IPS-18a (cell line): ENCODE results near the gene ST6GALNAC6.

Experiments
- H3K27ac ChIP-seq: one replicate; pipeline ENCODE4 v1.5.1; 2013; ENCODE audit warnings: low read length
- H3K27me3 ChIP-seq: one replicate; pipeline ENCODE4 v1.6.1; 2013; ENCODE audit warnings: mild to moderate bottlenecking, low read length; ENCODE audit not compliant: control insufficient read depth, insufficient read depth
- H3K36me3 ChIP-seq: one replicate; pipeline ENCODE4 v1.6.1; 2013; ENCODE audit warnings: low read depth, low read length; ENCODE audit not compliant: control insufficient read depth
- H3K4me1 ChIP-seq: one replicate; pipeline ENCODE4 v1.6.1; 2013; ENCODE audit warnings: low read depth, low read length; ENCODE audit not compliant: control insufficient read depth
- H3K4me3 ChIP-seq: one replicate; pipeline ENCODE4 v1.5.1; 2013; ENCODE audit warnings: low read length
- H3K9ac ChIP-seq: one replicate; pipeline ENCODE4 v1.6.1; 2013; ENCODE audit warnings: mild to moderate bottlenecking, low read length, moderate library complexity
- H3K9me3 ChIP-seq: one replicate; pipeline ENCODE4 v1.6.1; 2013; ENCODE audit warnings: low read depth, low read length; ENCODE audit not compliant: control insufficient read depth

Gene ST6GALNAC6

DNA sequence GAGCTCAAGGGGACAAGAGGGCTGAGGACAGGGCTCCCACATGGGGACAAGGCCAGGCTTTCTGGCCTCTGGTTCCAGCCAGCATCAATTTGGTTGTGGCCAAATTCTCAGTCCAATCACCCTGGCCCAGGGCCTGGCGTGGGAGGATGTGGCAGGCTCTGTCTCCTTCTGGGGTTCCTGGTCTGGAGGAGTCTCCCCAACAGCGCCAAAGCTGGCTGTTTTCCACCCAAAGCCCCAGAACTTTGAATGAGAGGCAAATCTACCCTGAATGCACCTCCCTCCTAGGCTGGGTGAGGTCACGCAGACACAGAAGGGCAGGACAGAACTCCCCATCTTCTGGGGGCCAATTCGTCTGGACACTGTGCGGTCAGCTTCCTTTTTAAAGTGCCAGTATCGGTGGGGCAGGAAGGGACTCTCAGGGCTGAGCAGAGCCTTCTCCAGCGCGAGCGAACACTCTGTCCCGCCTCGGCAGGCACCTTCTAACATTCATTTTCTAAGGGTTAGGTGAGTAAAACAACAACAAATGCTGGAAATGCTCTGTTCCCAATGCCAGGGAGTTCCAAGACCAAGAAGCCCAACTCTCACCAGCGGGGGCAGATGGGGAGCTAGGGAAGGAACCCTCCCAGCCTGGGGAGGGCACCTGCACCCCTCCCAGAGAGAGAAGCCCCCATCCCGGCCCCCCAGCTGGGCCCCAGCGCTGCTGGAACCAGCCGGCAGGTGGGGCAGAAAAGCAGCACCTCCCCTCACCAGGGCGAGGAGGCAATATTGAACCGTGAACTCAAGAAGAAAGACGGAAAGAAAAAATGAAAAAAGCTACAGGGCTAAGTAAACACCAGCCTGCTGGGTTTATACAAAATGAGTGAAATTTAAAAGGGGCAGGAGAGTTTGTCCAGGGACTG, 41.9 kb upstream of the ST6GALNAC6 start:
- H3K27ac ChIP-seq = no peak overlapping the region
- H3K4me3 ChIP-seq = no peak overlapping the region
- H3K4me1 ChIP-seq = no peaks in the 10 kb centered on the region
- H3K9me3 ChIP-seq = no peaks in the 10 kb centered on the region
- no peaks in the 10 kb centered on the region for H3K27me3 ChIP-seq
- peaks cover 12% of the 10 kb centered on the region for H3K36me3 ChIP-seq
- H3K9ac ChIP-seq = no peak overlapping the region

GRCh38 chr9:127940593-127940992, 41.2 kb upstream of the ST6GALNAC6 start:
- Histone ChIP-seq H3K27ac (no peak overlapping the region), H3K36me3 (peaks cover 12% of the 10 kb centered on the region), H3K9me3 (no peaks in the 10 kb centered on the region)

GRCh38 chr9:127938298-127938690, 38.9 kb upstream of the ST6GALNAC6 start:
- H3K4me3 ChIP-seq = peak overlapping the region; percentile 89
- no peaks in the 10 kb centered on the region for H3K9me3 ChIP-seq
- peak overlapping the region; percentile 83 for H3K9ac ChIP-seq
- peaks cover 7% of the 10 kb centered on the region for H3K36me3 ChIP-seq
- H3K27me3 ChIP-seq = no peaks in the 10 kb centered on the region
- no peak overlapping the region for H3K27ac ChIP-seq
- H3K4me1 ChIP-seq = no peaks in the 10 kb centered on the region

More at GRCh38 chr9:127940593-127940992, 41.2 kb upstream of the ST6GALNAC6 start:
- Histone ChIP-seq H3K9ac (no peak overlapping the region), H3K4me1 (no peaks in the 10 kb centered on the region), H3K27me3 (no peaks in the 10 kb centered on the region), H3K4me3 (no peak overlapping the region)

GRCh38 chr9:127937388-127938297, 38.2 kb upstream of the ST6GALNAC6 start, which contains the start of gene DPM2:
Gene DPM2, minus strand, starts transcription at chr9:127937854. Its CDS starts 34 bp downstream, at chr9:127937820.
- Histone ChIP-seq H3K27me3 (no peaks in the 10 kb centered on the region), H3K9me3 (no peaks in the 10 kb centered on the region), H3K9ac (peak within 1 kb of the TSS; percentile 83), H3K4me1 (no peaks in the 10 kb centered on the region), H3K4me3 (peak within 1 kb of the TSS; percentile 89), H3K36me3 (peaks cover 7% of the 10 kb centered on the region), H3K27ac (no peak within 1 kb of the TSS)

- Histone ChIP-seq H3K9ac (peak overlapping the region; percentile 83), H3K27me3 (no peaks in the 10 kb centered on the region), H3K27ac (no peak overlapping the region), H3K36me3 (peaks cover 2% of the 10 kb centered on the region), H3K4me1 (no peaks in the 10 kb centered on the region), H3K4me3 (peak overlapping the region; percentile 89), H3K9me3 (no peaks in the 10 kb centered on the region)
Measured at GRCh38 chr9:127937056-127937387, 37.6 kb upstream of the ST6GALNAC6 start.

DNA sequence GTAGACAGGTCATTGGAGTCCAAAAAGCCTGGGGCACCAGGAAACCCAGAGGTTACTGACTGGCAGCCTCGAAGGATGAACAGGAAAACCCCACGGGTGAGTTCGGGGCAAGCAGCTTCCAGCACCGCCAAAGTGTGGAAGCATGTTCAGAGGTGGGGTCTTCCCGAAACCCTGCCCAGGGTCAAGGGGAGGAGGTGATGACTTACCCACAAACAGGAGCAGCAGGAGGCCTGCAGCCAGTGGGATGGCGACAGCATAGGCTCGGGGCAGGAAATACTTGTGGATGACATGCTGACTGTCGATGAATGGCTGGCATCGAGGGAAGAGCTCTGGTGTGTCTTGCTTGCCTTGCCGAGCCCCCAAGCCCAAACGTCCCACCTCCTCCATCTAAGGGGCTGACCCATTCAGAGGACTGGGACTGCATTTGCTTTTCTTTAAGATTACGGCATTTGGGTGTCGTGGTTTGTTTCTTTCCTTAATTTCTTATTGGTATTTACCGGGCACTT, 37.0 kb upstream of the ST6GALNAC6 start:
- H3K9ac ChIP-seq = no peak overlapping the region
- no peaks in the 10 kb centered on the region for H3K9me3 ChIP-seq
- H3K4me3 ChIP-seq = peak overlapping the region; percentile 89
- H3K27ac ChIP-seq = no peak overlapping the region
- H3K36me3 ChIP-seq = peaks cover 2% of the 10 kb centered on the region
- no peaks in the 10 kb centered on the region for H3K27me3 ChIP-seq
- peaks cover 1% of the 10 kb centered on the region for H3K4me1 ChIP-seq

DNA sequence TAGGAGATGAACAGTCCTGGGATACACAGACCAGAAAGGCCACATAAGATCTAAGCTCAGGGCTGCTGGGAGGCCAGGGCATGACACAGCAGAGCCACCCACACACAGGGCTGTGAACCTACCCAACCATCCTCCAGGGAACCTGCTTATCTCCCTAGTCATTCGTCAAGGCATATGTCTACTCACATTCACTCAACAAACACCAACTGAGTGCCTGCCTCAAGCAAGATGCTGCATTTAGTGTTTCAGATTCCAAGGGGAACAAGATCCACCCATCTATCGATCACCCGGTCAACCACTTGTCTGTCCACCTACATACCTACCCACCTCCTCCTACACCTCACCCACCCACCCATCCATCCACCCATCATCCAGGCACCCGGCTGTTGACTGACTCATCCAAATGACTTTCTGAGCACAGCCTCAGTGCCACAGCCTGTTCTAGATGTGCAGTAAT, 36.4 kb upstream of the ST6GALNAC6 start:
- no peak overlapping the region for H3K4me3 ChIP-seq
- no peaks in the 10 kb centered on the region for H3K9me3 ChIP-seq
- peaks cover 7% of the 10 kb centered on the region for H3K4me1 ChIP-seq
- H3K27ac ChIP-seq = no peak overlapping the region
- H3K36me3 ChIP-seq = no peaks in the 10 kb centered on the region
- H3K9ac ChIP-seq = no peak overlapping the region
- H3K27me3 ChIP-seq = no peaks in the 10 kb centered on the region

GRCh38 chr9:127934986-127935385, 35.6 kb upstream of the ST6GALNAC6 start:
- no peak overlapping the region for H3K27ac ChIP-seq
- H3K4me1 ChIP-seq = peaks cover 7% of the 10 kb centered on the region
- H3K9ac ChIP-seq = no peak overlapping the region
- H3K9me3 ChIP-seq = no peaks in the 10 kb centered on the region
- H3K27me3 ChIP-seq = peaks cover under 1% of the 10 kb centered on the region
- no peak overlapping the region for H3K4me3 ChIP-seq
- H3K36me3 ChIP-seq = no peaks in the 10 kb centered on the region

DNA sequence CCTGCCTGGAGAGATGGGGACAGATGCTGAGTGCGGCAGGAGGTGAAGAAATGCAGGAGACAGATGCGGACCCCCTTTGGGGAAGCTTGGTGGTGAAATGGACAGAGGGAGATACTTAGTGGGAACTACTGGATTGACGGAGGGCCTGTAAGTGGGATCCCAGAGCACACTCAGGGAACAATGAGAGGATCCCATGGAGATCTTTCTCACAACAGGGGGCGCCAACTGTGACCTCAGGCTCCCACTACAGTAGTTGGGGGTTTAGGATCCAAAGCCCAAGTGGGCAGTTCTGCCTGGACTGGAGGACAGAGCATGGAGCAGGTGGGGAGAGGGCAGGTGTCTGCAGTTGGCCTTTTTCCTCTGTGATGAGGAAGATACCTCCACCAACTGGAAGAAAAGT, 34.8 kb upstream of the ST6GALNAC6 start:
- Histone ChIP-seq H3K27ac (no peak overlapping the region), H3K36me3 (no peaks in the 10 kb centered on the region), H3K27me3 (peaks cover 8% of the 10 kb centered on the region), H3K9ac (no peak overlapping the region), H3K4me1 (peaks cover 7% of the 10 kb centered on the region), H3K9me3 (no peaks in the 10 kb centered on the region), H3K4me3 (no peak overlapping the region)

DNA sequence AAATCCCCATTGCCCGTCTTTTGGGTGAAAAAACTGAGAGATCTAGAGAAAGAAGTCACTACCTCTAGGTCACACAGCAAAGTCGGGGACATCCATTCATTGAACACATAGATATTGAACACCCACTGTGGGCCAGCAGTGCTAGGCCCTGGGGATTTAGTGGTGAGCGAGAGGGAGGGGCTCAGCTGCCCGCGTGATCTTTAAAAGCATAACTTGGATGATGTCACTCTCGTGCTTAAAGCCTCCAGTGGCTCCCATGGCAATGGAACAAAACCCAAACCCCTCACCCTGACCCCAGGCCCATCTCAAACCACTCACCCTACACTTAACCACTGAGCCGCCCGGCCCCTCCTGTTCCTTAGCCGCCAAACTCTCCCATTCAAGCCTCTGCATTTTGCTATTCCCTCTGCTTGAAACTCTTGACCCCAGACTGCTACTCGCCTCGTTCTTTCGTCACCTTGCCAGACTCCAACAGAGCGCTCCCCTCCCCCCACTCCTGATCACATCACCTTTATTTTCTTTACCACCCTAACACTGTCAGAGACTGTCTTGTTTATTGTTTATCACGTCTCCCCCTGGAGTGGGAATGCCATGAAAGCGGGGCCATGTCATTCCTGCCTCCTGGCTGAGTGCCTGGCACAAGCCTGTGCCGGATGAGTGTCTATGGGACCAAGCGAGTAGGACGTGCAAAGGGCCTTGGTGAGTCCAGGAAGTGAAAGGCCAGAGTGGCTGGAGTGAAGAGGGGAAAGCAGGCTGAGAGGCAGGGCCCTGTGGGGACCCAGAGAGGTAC, 31.9 kb upstream of the ST6GALNAC6 start:
- H3K4me1 ChIP-seq = peaks cover 7% of the 10 kb centered on the region
- H3K4me3 ChIP-seq = peak overlapping the region; percentile 46
- no peaks in the 10 kb centered on the region for H3K9me3 ChIP-seq
- no peak overlapping the region for H3K27ac ChIP-seq
- no peaks in the 10 kb centered on the region for H3K36me3 ChIP-seq
- H3K9ac ChIP-seq = no peak overlapping the region
- peaks cover 29% of the 10 kb centered on the region for H3K27me3 ChIP-seq
